Naive thymus-derived CD8-positive, alpha-beta T cell (primary cell): ENCODE measurements around the gene PJA1. TPM values are rescaled to one million over a fixed set of nuclear protein-coding genes. Genes with fewer than 3 reads are reported as not detected.

Experiments
- ATAC-seq, 2 donors: fragments of 150-1000 bp; cut with Tn5 transposase in 1 of 2; sonication (Bioruptor Pico), chemical (Tn5 transposase) in 1 of 2; 1 replicate in 1 of 2; 2 replicates in 1 of 2; pipeline ENCODE4 v1.10.0; 2021; ENCODE audit warnings: mild to moderate bottlenecking in 2 of 2, moderate library complexity in 2 of 2
- POLR2A ChIA-PET: fragments of 350-600 bp; sonication (Branson Sonifier 250); formaldehyde crosslinking; loops from one replicate; lab custom pipeline; 2021; ENCODE audit warnings: antibody characterized with exemption; lab: Charles Lee
- DNase-seq, 10 donors: peaks; one replicate each; pipeline versions ENCODE4 v3.0.0 to v3.0.0-alpha.2; 2020 to 2022
- H3K27ac Mint-ChIP-seq, 10 donors: one replicate each; pipeline ENCODE4 v1.8.0; 2020 to 2022; ENCODE audit warnings: mild to moderate bottlenecking in 10 of 10, mixed read lengths in 10 of 10, moderate library complexity in 4 of 10, inconsistent platforms in 1 of 10
- H3K27me3 Mint-ChIP-seq, 5 donors: one replicate each; pipeline ENCODE4 v1.8.0; 2021 to 2022; ENCODE audit warnings: mixed read lengths in 5 of 5
- H3K36me3 Mint-ChIP-seq, 3 donors: one replicate each; pipeline ENCODE4 v1.8.0; 2020 to 2022; ENCODE audit warnings: mixed read lengths in 3 of 3, mild to moderate bottlenecking in 2 of 3, inconsistent platforms in 1 of 3
- H3K4me1 Mint-ChIP-seq, 4 donors: one replicate each; pipeline ENCODE4 v1.8.0; 2021 to 2022; ENCODE audit warnings: mixed read lengths in 4 of 4
- H3K4me3 Mint-ChIP-seq, 10 donors: one replicate each; pipeline ENCODE4 v1.8.0; 2020 to 2022; ENCODE audit warnings: mild to moderate bottlenecking in 10 of 10, mixed read lengths in 10 of 10, moderate library complexity in 6 of 10, inconsistent platforms in 1 of 10
- H3K9me3 Mint-ChIP-seq, 9 donors: one replicate each; pipeline ENCODE4 v1.8.0; 2020 to 2022; ENCODE audit warnings: mixed read lengths in 9 of 9, mild to moderate bottlenecking in 3 of 9, inconsistent platforms in 1 of 9, moderate library complexity in 1 of 9
- polyA plus RNA-seq, 3 donors: library from polyadenylated mRNA; unstranded; fragments of 300-500 nt; fragmentation: Illumina TruSeq; gene quantifications; one replicate each; pipeline ENCODE4 v1.2.3, GENCODE V29; 2021
- total RNA-seq, 8 experiments: library from RNA in 2 of 8; stranded (reverse) in 2 of 8; gene quantifications; one replicate each; pipeline ENCODE4 v1.2.3 and lab custom pipeline; 2021 to 2026

The PJA1 gene
- total and polyA plus RNA-seq, 5 experiments from 2014 or later = 29.3 to 62.5 (median 38.5) TPM

DNA sequence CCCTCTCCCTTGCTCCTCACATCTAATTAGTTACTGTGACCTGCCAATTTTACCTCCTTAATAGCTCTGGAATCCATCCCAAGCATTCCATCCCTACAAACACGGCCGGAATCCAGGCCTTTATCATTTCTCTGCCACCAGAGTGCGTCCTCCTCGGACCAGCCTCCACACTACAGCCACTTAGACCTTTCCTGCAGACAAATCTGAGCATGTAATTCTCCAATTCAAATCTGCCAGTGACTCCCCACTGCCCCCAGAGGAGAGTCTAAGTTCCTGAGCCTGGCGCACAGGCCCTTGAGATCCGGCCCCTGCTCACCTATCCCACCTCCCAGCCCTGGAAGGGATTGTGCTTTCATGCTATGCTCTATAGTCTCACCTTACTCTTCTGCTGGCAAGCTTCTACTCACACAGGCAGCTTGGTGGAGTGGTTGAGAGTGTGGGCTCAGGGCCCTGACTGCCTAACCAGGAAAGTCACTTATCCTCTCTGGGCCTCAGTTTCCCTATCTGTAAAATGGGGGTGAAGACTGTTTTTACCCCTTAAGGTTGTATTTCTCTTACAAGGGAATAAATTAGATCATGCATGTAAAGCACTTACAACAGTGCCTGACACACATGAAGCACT lies 31.2 kb downstream of the PJA1 start:
- peaks cover 11 to 35% (median 19%) of the 10 kb centered on the region in 5 donors for H3K27me3 Mint-ChIP-seq
- DNase-seq (no peak), ATAC-seq (no peak)
- peaks cover 0 to 2% (median 0%) of the 10 kb centered on the region in 9 donors for H3K9me3 Mint-ChIP-seq
- no peaks in the 10 kb centered on the region for H3K4me1 Mint-ChIP-seq
- H3K4me3 Mint-ChIP-seq = no peak overlapping the region
- H3K27ac Mint-ChIP-seq = no peak overlapping the region
- H3K36me3 Mint-ChIP-seq = no peaks in the 10 kb centered on the region
- POLR2A ChIA-PET = no interaction called here

DNA sequence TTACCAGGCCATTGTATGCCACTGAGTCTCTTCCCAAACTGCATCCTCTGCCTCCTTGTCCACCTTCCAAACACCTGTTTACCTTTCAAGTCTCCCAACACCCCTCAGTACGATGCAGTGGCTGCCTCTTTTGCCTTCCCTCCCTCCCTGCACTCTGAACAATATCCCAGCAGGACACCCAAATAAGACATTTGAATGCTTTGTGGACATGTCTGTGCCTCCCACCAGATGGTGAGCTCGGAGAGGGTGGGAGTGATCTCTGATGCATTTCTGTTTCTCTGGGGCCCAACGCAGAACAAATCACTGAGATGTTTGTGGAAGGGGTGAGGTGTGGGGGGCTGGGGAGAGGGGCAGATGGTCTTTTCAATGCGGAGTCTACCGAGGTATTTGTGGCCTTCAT lies 33.4 kb downstream of the PJA1 start:
- ATAC-seq (no peak), DNase-seq (no peak)
- H3K27me3 Mint-ChIP-seq = peaks cover 13 to 25% (median 18%) of the 10 kb centered on the region in 5 donors
- H3K4me1 Mint-ChIP-seq = peaks cover 0 to 4% (median 2%) of the 10 kb centered on the region in 4 donors
- POLR2A ChIA-PET = no interaction called here
- no peak overlapping the region for H3K4me3 Mint-ChIP-seq
- no peaks in the 10 kb centered on the region for H3K36me3 Mint-ChIP-seq
- H3K9me3 Mint-ChIP-seq = no peaks in the 10 kb centered on the region
- H3K27ac Mint-ChIP-seq = peak overlapping the region in 1 of 10 donors; percentile 25

- H3K9me3 Mint-ChIP-seq = no peaks in the 10 kb centered on the region
- no peak overlapping the region for H3K4me3 Mint-ChIP-seq
- H3K36me3 Mint-ChIP-seq = no peaks in the 10 kb centered on the region
- DNase-seq = no peak
- peaks cover 0 to 4% (median 2%) of the 10 kb centered on the region in 4 donors for H3K4me1 Mint-ChIP-seq
- POLR2A ChIA-PET = no interaction called here
- ATAC-seq = no peak
- no peak overlapping the region for H3K27ac Mint-ChIP-seq
- peaks cover 13 to 25% (median 17%) of the 10 kb centered on the region in 5 donors for H3K27me3 Mint-ChIP-seq
Observed at GRCh38 chrX:69130439-69130838, 34.8 kb downstream of the PJA1 start.

DNA sequence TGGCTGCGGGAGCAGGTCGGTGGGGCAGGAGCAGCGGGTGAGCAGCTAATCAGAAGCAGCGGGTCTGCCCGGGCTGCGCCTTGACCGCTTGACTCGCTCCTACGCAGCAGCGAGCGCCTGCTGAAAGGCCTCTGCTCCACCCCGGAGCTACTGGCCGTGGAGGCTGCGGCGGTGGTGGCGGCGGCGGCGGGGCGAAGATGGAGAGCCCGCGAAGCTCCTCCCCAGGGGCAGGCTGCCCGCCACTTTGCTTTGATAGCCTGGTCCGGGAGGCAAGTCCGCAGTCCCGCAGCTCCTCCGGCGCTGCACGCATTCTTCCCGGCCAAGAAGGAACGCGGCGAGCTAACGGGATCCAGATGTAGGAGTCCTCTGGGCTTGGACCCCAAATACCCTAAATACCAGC lies 36.7 kb downstream of the PJA1 start:
- H3K27me3 Mint-ChIP-seq = peaks cover 9 to 18% (median 12%) of the 10 kb centered on the region in 5 donors
- no peaks in the 10 kb centered on the region for H3K9me3 Mint-ChIP-seq
- POLR2A ChIA-PET = no interaction called here
- H3K27ac Mint-ChIP-seq = no peak overlapping the region
- H3K4me3 Mint-ChIP-seq = no peak overlapping the region
- ATAC-seq = no peak
- DNase-seq = no peak
- no peaks in the 10 kb centered on the region for H3K36me3 Mint-ChIP-seq
- peaks cover 0 to 4% (median 2%) of the 10 kb centered on the region in 4 donors for H3K4me1 Mint-ChIP-seq

- Mint-ChIP-seq H3K4me1 (peaks cover 0 to 4% (median 2%) of the 10 kb centered on the region in 4 donors), H3K27me3 (peaks cover 7 to 11% (median 9%) of the 10 kb centered on the region in 5 donors), H3K36me3 (no peaks in the 10 kb centered on the region), H3K9me3 (no peaks in the 10 kb centered on the region), H3K27ac (peak overlapping the region in 1 of 10 donors; percentile 14), H3K4me3 (no peak overlapping the region)
- DNase-seq (no peak), ATAC-seq (no peak)
- POLR2A ChIA-PET = no interaction called here
Observed at GRCh38 chrX:69127466-69127865, 37.8 kb downstream of the PJA1 start.

GRCh38 chrX:69126642-69127041 lies 38.6 kb downstream of the PJA1 start:
- POLR2A ChIA-PET = no interaction called here
- ATAC-seq (no peak), DNase-seq (no peak)
- Mint-ChIP-seq H3K9me3 (no peaks in the 10 kb centered on the region), H3K36me3 (no peaks in the 10 kb centered on the region), H3K4me1 (peaks cover 0 to 4% (median 2%) of the 10 kb centered on the region in 4 donors), H3K27ac (no peak overlapping the region), H3K4me3 (no peak overlapping the region), H3K27me3 (peaks cover 3 to 9% (median 6%) of the 10 kb centered on the region in 5 donors)

- no peaks in the 10 kb centered on the region for H3K9me3 Mint-ChIP-seq
- H3K4me1 Mint-ChIP-seq = peaks cover 0 to 4% (median 2%) of the 10 kb centered on the region in 4 donors
- H3K36me3 Mint-ChIP-seq = no peaks in the 10 kb centered on the region
- peaks cover 0 to 7% (median 4%) of the 10 kb centered on the region in 5 donors for H3K27me3 Mint-ChIP-seq
- H3K4me3 Mint-ChIP-seq = no peak overlapping the region
- ATAC-seq = no peak
- POLR2A ChIA-PET = no interaction called here
- no peak for DNase-seq
- no peak overlapping the region for H3K27ac Mint-ChIP-seq
Observed at GRCh38 chrX:69125094-69125493, 40.2 kb downstream of the PJA1 start.

GRCh38 chrX:69124108-69124507 lies 41.1 kb downstream of the PJA1 start:
- Mint-ChIP-seq H3K27ac (no peak overlapping the region), H3K4me3 (no peak overlapping the region), H3K36me3 (no peaks in the 10 kb centered on the region), H3K4me1 (peaks cover 0 to 4% (median 2%) of the 10 kb centered on the region in 4 donors), H3K27me3 (peaks cover 0 to 5% (median 4%) of the 10 kb centered on the region in 5 donors), H3K9me3 (no peaks in the 10 kb centered on the region)
- ATAC-seq = no peak
- DNase-seq = no peak
- POLR2A ChIA-PET = no interaction called here

DNA sequence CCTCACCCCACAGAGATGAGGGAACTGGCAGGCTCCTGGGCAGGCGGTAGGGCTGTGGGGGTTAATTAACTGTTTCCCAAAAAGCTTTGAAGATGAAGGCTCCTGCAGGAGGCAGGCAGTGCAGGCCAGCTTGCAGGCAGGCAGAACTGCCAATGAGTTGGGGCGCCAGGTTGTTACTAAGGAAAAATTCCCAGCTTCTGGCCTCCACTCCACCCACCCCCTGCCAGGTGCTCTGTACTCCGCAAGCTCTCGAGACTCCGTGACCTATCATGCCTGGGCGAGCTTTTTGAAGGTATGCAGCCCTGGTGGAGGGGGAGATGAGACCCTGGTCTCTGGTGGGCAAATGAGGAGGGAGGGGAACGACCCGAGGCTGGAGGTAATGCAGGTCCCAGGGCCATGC lies 41.8 kb downstream of the PJA1 start:
- Mint-ChIP-seq H3K4me3 (no peak overlapping the region), H3K9me3 (no peaks in the 10 kb centered on the region), H3K4me1 (peaks cover 0 to 4% (median 2%) of the 10 kb centered on the region in 4 donors), H3K27ac (no peak overlapping the region), H3K36me3 (no peaks in the 10 kb centered on the region), H3K27me3 (peaks cover 0 to 5% (median 4%) of the 10 kb centered on the region in 5 donors)
- POLR2A ChIA-PET = no interaction called here
- DNase-seq (no peak), ATAC-seq (no peak)

- Mint-ChIP-seq H3K27ac (no peak overlapping the region), H3K4me3 (no peak overlapping the region), H3K4me1 (no peaks in the 10 kb centered on the region), H3K27me3 (no peaks in the 10 kb centered on the region), H3K36me3 (no peaks in the 10 kb centered on the region), H3K9me3 (no peaks in the 10 kb centered on the region)
- DNase-seq (no peak), ATAC-seq (no peak)
- POLR2A ChIA-PET = no interaction called here
Observed at GRCh38 chrX:69121321-69122000, 43.8 kb downstream of the PJA1 start.

DNA sequence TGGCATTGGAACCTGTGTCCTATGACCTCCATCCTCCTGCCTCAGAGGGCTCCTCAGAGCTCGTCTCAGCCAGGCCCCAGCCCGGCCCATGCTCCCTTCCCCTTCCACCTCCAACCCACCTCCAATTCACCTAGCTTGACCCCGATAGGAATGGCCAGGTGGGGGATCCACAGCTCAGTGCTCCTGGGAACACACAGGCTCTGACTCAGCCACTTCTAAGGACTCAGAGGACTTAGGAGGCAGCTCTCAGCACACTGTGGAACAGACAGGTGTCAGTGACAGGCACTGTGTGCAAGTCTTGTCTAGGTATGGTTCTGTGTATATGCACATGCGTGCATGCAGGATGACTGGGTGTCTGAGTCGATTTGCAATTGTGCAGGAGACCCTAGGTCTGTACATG lies 44.8 kb downstream of the PJA1 start:
- Mint-ChIP-seq H3K36me3 (no peaks in the 10 kb centered on the region), H3K4me1 (no peaks in the 10 kb centered on the region), H3K27me3 (no peaks in the 10 kb centered on the region), H3K27ac (no peak overlapping the region), H3K4me3 (no peak overlapping the region), H3K9me3 (no peaks in the 10 kb centered on the region)
- POLR2A ChIA-PET = no interaction called here
- no peak for ATAC-seq
- no peak for DNase-seq

- Mint-ChIP-seq H3K4me3 (no peak overlapping the region), H3K27ac (no peak overlapping the region), H3K4me1 (no peaks in the 10 kb centered on the region), H3K9me3 (no peaks in the 10 kb centered on the region), H3K36me3 (no peaks in the 10 kb centered on the region), H3K27me3 (no peaks in the 10 kb centered on the region)
- ATAC-seq (no peak), DNase-seq (no peak)
- POLR2A ChIA-PET = no interaction called here
Observed at GRCh38 chrX:69119122-69119521, 46.1 kb downstream of the PJA1 start.

GRCh38 chrX:69117876-69118526 lies 47.3 kb downstream of the PJA1 start:
- Mint-ChIP-seq H3K4me1 (no peaks in the 10 kb centered on the region), H3K9me3 (no peaks in the 10 kb centered on the region), H3K4me3 (no peak overlapping the region), H3K27me3 (no peaks in the 10 kb centered on the region), H3K27ac (no peak overlapping the region), H3K36me3 (no peaks in the 10 kb centered on the region)
- ATAC-seq = no peak
- POLR2A ChIA-PET = no interaction called here
- DNase-seq = no peak
